Calu3 (cell line): Measurements from ENCODE around the gene TPH2. TPM values are rescaled to one million over a fixed set of nuclear protein-coding genes. Genes with fewer than 3 reads are reported as not detected.

Experiments
- BruUV-seq: library from RNA; stranded (reverse); fragments of 400-500 nt; replicated peaks from 2 replicates; lab custom pipeline; 2021; lab: Mats Ljungman, UMichigan
- CTCF ChIA-PET: fragments of 300-600 bp; sonication (Branson Sonifier 250); formaldehyde crosslinking; loops from one replicate; lab custom pipeline; 2022; ENCODE audit warnings: antibody characterized with exemption; lab: Charles Lee
- DNase-seq: peaks from one replicate; pipeline ENCODE4 v3.0.0; 2022
- H3K27ac Mint-ChIP-seq: one replicate; pipeline ENCODE4 v1.8.0; 2022; ENCODE audit warnings: mixed read lengths; ENCODE audit not compliant: unreplicated experiment
- H3K27me3 Mint-ChIP-seq: one replicate; pipeline ENCODE4 v1.8.0; 2022; ENCODE audit warnings: mixed read lengths; ENCODE audit not compliant: unreplicated experiment
- H3K36me3 Mint-ChIP-seq: one replicate; pipeline ENCODE4 v1.8.0; 2022; ENCODE audit warnings: mild to moderate bottlenecking, moderate library complexity, mixed read lengths; ENCODE audit not compliant: insufficient read depth, unreplicated experiment
- H3K4me1 Mint-ChIP-seq: one replicate; pipeline ENCODE4 v1.8.0; 2022; ENCODE audit warnings: mild to moderate bottlenecking, low read depth, mixed read lengths; ENCODE audit not compliant: unreplicated experiment
- H3K4me3 Mint-ChIP-seq: one replicate; pipeline ENCODE4 v1.8.0; 2022; ENCODE audit warnings: mild to moderate bottlenecking, low read depth, moderate library complexity, mixed read lengths; ENCODE audit not compliant: unreplicated experiment
- H3K9me3 Mint-ChIP-seq: one replicate; pipeline ENCODE4 v1.8.0; 2022; ENCODE audit warnings: low read depth, mixed read lengths; ENCODE audit not compliant: unreplicated experiment
- intact Hi-C: fragments of 100-400 bp; cut with micrococcal nuclease; formaldehyde crosslinking; loops from one replicate; pipeline ENCODE4 v1.10.0; 2022; ENCODE audit not compliant: unreplicated experiment
- total RNA-seq: library from RNA; stranded (reverse); gene quantifications from 2 replicates; pipeline ENCODE4 v1.2.3, GENCODE V29; 2022
- TF ChIP-seq, protein P1 (sequence below): fragments of 200-600 bp; IDR thresholded peaks from one replicate; pipeline ENCODE4 v1.8.0; 2022; ENCODE audit warnings: antibody characterized with exemption; ENCODE audit not compliant: unreplicated experiment

Gene TPH2
- total RNA-seq, 1 experiment from 2014 or later = 0.38 TPM

DNA sequence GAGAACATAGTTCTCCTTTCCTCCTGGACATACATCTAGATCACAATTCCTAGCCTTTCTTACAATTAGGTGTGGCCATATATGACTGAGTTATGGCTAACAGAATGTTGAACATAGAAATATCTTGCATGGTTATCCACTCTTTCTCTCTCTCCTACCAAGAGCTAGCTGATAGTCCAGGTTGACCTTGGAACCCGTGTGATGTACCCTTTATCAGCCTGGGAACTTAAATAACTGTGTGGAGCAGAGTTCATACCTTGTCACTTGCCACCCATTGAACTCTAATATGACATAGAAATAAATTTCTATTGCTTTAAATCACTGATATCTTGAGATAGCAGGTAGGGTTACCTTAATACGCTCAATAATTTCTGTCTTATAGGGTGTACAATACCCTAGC lies 115.9 kb downstream of the TPH2 start:
- Mint-ChIP-seq H3K4me1 (peaks cover 41% of the 10 kb centered on the region), H3K27me3 (no peaks in the 10 kb centered on the region), H3K9me3 (peaks cover 1% of the 10 kb centered on the region), H3K36me3 (no peaks in the 10 kb centered on the region), H3K4me3 (no peak overlapping the region), H3K27ac (no peak overlapping the region)
- DNase-seq = no peak
- TF ChIP-seq, protein P1, sequence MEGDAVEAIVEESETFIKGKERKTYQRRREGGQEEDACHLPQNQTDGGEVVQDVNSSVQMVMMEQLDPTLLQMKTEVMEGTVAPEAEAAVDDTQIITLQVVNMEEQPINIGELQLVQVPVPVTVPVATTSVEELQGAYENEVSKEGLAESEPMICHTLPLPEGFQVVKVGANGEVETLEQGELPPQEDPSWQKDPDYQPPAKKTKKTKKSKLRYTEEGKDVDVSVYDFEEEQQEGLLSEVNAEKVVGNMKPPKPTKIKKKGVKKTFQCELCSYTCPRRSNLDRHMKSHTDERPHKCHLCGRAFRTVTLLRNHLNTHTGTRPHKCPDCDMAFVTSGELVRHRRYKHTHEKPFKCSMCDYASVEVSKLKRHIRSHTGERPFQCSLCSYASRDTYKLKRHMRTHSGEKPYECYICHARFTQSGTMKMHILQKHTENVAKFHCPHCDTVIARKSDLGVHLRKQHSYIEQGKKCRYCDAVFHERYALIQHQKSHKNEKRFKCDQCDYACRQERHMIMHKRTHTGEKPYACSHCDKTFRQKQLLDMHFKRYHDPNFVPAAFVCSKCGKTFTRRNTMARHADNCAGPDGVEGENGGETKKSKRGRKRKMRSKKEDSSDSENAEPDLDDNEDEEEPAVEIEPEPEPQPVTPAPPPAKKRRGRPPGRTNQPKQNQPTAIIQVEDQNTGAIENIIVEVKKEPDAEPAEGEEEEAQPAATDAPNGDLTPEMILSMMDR = no peak
- CTCF ChIA-PET = no interaction called here
- BruUV-seq = no TSS peak
- intact Hi-C loops = no loop called here

DNA sequence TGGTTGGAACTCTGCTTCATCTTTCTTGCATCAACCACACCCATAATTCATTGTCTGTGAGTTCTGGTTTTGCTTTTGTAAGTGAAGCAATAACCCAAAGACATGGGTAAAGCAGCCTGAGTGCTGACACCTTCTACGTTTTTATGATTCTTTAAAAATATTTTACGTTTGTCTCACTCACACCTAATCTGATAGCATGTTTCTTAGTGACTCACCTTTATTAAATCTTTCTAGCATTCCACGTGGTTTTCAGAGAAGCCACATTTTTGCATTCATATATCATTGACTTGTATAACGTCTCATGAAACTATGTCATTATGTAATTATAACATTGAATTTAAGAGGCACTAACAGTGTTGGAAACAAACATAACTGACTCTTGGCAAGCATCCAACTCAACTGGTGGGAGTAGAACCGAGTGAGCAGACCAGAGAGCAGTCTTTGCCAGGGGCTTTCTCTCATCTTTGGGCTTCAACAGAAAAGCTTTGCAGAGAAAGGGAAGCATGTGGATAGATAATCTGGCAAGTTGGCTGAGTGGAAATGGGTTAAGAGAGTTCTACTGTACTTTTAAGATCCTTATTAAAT lies 118.8 kb downstream of the TPH2 start:
- Mint-ChIP-seq H3K4me1 (peaks cover 41% of the 10 kb centered on the region), H3K4me3 (no peak overlapping the region), H3K36me3 (no peaks in the 10 kb centered on the region), H3K27me3 (no peaks in the 10 kb centered on the region), H3K9me3 (peaks cover 2% of the 10 kb centered on the region), H3K27ac (no peak overlapping the region)
- CTCF ChIA-PET = no interaction called here
- peak; percentile 46 for DNase-seq
- intact Hi-C loops = no loop called here
- TF ChIP-seq, protein P1 = no peak
- no TSS peak for BruUV-seq

DNA sequence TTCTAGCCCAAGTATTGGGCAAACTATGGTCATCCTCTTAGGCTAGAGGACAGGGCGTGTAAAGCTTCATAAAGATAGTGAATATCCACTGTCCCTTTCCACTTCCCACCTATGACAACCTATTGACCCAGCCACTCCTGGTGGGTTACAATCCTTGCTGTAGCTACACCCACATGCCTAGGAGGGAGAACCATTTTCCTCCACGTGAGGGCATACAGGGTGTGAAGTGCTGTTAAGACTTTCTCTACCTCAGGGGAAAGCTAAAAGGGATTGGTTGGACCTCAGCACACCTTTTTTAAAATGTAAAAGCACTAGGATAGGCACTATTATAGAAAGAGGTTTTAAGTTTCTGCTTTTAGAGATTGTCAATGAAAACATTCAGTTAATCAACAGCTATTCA lies 124.4 kb downstream of the TPH2 start:
- TF ChIP-seq, protein P1 = no peak
- Mint-ChIP-seq H3K36me3 (no peaks in the 10 kb centered on the region), H3K4me1 (peaks cover 9% of the 10 kb centered on the region), H3K9me3 (peaks cover 5% of the 10 kb centered on the region), H3K27me3 (no peaks in the 10 kb centered on the region), H3K27ac (no peak overlapping the region), H3K4me3 (no peak overlapping the region)
- CTCF ChIA-PET = interaction anchor here (0.7 kb wide), 1 partner anchor 20 kb away, joined by 3 read pairs; no protein-coding TSS in a partner anchor
- intact Hi-C loops = no loop called here
- no peak for DNase-seq
- no TSS peak for BruUV-seq

DNA sequence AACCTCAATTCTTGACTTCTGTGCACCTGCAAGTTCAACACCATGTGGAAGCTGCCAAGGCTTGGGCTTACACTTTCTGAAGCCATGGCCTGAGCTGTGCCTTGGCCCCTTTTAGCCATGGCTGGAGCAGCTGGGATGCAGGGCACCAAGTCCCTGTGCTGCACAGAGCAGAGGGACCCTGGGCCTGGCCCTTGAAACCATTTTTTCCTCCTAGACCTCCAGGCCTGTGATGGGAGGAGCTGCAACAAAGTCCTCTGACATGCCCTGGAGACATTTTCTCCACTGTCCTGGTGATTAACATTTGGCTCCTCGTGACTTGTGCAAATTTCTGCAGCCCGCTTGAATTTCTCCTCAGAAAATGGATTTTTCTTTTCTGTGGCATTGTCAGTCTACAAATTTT lies 132.4 kb downstream of the TPH2 start:
- H3K4me1 Mint-ChIP-seq = no peaks in the 10 kb centered on the region
- no peak overlapping the region for H3K4me3 Mint-ChIP-seq
- no peak for DNase-seq
- no peaks in the 10 kb centered on the region for H3K36me3 Mint-ChIP-seq
- TF ChIP-seq, protein P1 = no peak
- no peak overlapping the region for H3K27ac Mint-ChIP-seq
- no peaks in the 10 kb centered on the region for H3K27me3 Mint-ChIP-seq
- H3K9me3 Mint-ChIP-seq = peaks cover 5% of the 10 kb centered on the region
- no TSS peak for BruUV-seq
- CTCF ChIA-PET = no interaction called here
- intact Hi-C loops = no loop called here
